ENCODE measurements around the gene HMCES.

DNA sequence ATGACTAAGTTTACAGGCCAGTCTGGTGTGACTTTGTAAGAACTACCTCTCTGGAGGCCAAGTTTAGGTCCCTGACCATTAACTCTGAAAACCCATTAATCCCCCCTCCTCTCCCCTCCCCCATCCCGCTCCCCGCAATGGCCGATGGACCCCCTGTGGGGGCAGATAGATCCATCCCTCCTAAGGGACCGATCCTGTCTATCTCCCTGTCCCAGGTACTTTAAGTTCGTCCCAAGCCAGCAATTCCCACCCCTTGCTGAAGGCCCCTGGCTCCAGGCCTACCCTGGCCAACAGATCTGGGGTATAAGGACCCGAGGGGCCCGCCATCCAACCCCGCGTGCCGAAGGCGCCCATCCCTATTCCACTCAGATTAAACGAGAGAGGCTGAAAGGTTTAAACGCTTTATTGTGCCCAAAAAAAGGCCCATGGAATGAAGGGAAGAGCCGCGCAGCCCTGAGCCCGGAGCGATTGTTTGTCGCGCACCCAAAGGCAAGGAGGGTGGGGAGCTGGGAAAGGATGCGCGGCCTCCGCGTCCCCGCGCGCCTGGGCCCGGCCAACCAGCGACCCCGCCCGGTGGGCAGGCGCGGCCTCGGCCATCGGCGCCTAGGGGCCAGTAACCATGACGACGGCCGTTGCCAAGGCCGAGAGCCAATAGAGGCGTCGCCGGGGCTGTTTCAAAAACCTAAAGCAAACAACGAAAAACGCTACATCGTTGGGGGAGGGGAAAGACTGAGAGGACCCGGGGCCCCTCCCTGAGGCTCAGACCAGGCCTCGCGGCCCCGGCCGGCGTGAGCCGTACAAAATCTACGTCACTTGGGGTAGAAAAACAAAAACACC lies 35.9 kb downstream of the HMCES start:
- peak; percentile 94 for TF ChIP-seq RFX5 (IDR thresholded peaks at IDR 0.05; ENCODE audit: low read length)
- TF ChIP-seq, protein P1, sequence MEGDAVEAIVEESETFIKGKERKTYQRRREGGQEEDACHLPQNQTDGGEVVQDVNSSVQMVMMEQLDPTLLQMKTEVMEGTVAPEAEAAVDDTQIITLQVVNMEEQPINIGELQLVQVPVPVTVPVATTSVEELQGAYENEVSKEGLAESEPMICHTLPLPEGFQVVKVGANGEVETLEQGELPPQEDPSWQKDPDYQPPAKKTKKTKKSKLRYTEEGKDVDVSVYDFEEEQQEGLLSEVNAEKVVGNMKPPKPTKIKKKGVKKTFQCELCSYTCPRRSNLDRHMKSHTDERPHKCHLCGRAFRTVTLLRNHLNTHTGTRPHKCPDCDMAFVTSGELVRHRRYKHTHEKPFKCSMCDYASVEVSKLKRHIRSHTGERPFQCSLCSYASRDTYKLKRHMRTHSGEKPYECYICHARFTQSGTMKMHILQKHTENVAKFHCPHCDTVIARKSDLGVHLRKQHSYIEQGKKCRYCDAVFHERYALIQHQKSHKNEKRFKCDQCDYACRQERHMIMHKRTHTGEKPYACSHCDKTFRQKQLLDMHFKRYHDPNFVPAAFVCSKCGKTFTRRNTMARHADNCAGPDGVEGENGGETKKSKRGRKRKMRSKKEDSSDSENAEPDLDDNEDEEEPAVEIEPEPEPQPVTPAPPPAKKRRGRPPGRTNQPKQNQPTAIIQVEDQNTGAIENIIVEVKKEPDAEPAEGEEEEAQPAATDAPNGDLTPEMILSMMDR (IDR thresholded peaks at IDR 0.05) = peak; percentile 35
- TF ChIP-seq RAD21 (IDR thresholded peaks at IDR 0.05; ENCODE audit: low read length) = no peak; the same call in 1 of the 2 replicates
- no peak for TF ChIP-seq TCF12 (IDR thresholded peaks at IDR 0.05)
- TF ChIP-seq SIN3A (IDR thresholded peaks at IDR 0.05; ENCODE audit: borderline replicate concordance, low read depth, low read length) = 0 out of 2 replicates have a peak, but pooled peaks have one; percentile 67
- TF ChIP-seq EP300 (IDR thresholded peaks at IDR 0.05; ENCODE audit: borderline replicate concordance in 1 of 2, low read depth in 1 of 2, low read length in 1 of 2) = peak in 1 of 2 experiments; percentile 38; a peak in 1 of 4 replicates
